Epithelial cell of proximal tubule (primary cell): Measurements from ENCODE around the gene INPP5D. TPM values are rescaled to one million over a fixed set of nuclear protein-coding genes. Genes with fewer than 3 reads are reported as not detected.

Experiments used
- DNase-seq: peaks from one replicate; pipeline ENCODE4 v3.0.0-alpha.2; 2011; ENCODE audit warnings: low read depth
- H3K4me3 ChIP-seq: 2 replicates; pipeline ENCODE4 v1.5.1; 2011; ENCODE audit warnings: low read depth, mild to moderate bottlenecking, low read length
- total RNA-seq: library from RNA; depleted of rRNA; stranded (reverse); fragments of >200 nt; gene quantifications from 2 replicates; pipeline ENCODE4 v1.2.3, GENCODE V29; 2015
- TF ChIP-seq, protein P1 (sequence below): conservative IDR thresholded peaks from 2 replicates; pipeline ENCODE4 v1.5.1; 2012; ENCODE audit warnings: low read depth, mild to moderate bottlenecking, low read length

The INPP5D gene
- total RNA-seq, 1 donor from 2014 or later: 1.8 TPM

DNA sequence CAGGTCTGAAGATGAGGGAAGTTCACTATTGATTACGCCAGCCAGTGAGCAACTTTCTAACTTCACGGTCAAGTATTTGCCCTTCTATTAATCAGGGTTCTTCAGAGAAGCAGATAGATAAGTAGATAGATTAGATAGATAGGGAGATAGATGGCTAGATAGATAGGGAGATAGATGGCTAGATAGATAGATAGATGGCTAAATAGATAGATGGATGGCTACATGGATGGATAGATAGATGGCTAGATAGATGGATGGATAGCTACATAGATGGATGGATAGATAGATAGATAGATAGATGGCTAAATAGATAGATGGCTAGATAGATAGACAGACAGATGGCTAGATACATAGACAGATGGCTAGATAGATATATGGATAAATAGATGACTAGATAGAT lies 4.8 kb upstream of the INPP5D start:
- TF ChIP-seq, protein P1, sequence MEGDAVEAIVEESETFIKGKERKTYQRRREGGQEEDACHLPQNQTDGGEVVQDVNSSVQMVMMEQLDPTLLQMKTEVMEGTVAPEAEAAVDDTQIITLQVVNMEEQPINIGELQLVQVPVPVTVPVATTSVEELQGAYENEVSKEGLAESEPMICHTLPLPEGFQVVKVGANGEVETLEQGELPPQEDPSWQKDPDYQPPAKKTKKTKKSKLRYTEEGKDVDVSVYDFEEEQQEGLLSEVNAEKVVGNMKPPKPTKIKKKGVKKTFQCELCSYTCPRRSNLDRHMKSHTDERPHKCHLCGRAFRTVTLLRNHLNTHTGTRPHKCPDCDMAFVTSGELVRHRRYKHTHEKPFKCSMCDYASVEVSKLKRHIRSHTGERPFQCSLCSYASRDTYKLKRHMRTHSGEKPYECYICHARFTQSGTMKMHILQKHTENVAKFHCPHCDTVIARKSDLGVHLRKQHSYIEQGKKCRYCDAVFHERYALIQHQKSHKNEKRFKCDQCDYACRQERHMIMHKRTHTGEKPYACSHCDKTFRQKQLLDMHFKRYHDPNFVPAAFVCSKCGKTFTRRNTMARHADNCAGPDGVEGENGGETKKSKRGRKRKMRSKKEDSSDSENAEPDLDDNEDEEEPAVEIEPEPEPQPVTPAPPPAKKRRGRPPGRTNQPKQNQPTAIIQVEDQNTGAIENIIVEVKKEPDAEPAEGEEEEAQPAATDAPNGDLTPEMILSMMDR: no peak
- no peak overlapping the region for H3K4me3 ChIP-seq
- no peak for DNase-seq

- TF ChIP-seq, protein P1: no peak
- H3K4me3 ChIP-seq: no peak overlapping the region
- DNase-seq: no peak
These were observed 3.1 kb upstream of the INPP5D start for GRCh38 chr2:233056961-233057605.

GRCh38 chr2:233058717-233059546 lies 1.2 kb upstream of the INPP5D start:
- TF ChIP-seq, protein P1: no peak
- no peak for DNase-seq
- H3K4me3 ChIP-seq: no peak overlapping the region

GRCh38 chr2:233059547-233059796 lies 670 bp upstream of the INPP5D start:
- no peak for DNase-seq
- H3K4me3 ChIP-seq: no peak overlapping the region
- TF ChIP-seq, protein P1: no peak

GRCh38 chr2:233060501-233060979 lies 398 bp downstream of the INPP5D start:
- no peak for DNase-seq
- H3K4me3 ChIP-seq: no peak overlapping the region
- TF ChIP-seq, protein P1: no peak

DNA sequence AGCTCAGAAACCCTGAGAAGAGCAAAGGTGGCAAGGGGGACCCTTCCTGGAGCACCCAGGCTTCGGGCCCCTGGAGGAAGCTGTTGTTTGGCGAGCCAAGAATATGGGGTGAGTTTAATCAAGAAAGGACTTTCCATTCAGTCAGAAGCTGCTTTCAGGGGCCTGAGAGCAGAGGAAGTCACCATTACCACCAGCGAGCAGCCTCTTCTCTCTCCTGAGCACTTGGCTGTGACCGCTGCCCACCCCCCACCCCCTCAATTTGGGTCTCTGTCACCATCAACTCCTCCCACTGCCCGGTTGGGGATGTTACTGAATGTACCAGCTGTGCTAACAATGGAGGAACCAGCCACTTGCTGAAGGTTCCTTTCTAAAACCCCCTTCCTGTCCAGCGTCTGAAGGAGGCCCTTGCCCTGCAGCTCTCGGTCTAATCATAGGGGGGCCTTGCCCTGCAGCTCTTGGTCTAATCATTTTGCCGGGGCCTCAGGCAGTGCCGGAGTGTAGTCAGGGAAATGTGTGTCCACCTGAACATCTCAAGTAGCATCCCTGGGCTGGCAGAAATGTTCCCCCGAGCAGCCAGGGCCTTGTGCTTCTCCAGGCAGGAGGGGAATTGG lies 943 bp downstream of the INPP5D start:
- no peak for DNase-seq
- H3K4me3 ChIP-seq: no peak overlapping the region
- TF ChIP-seq, protein P1: no peak
